ENCODE results near the gene MSMP. TPM values are rescaled to one million over a fixed set of nuclear protein-coding genes. Genes with fewer than 3 reads are reported as not detected.
A peak's percentile ranks its signal among the peaks of the same experiment; 100 is the strongest.

The MSMP gene
- total RNA-seq, 2 experiments from 2014 or later, result 2.3 to 4.1 TPM

GRCh38 chr9:35734096-35734495 is 20.0 kb downstream of the MSMP start:
- intact Hi-C loops (cut with micrococcal nuclease; ENCODE audit: unreplicated experiment), result loop anchor here (10.0 kb wide), 1 partner anchor 659 kb away; the partner anchor contains the start of genes FANCG and VCP
- peak overlapping the region; percentile 93 for H3K4me2 ChIP-seq (ENCODE audit: low read length)
- POLR2A ChIA-PET, result interaction anchor here (0.6 to 1.2 kb wide), 2 partner anchors 11 to 14 kb away, joined by 3 read pairs; no protein-coding TSS in a partner anchor

DNA sequence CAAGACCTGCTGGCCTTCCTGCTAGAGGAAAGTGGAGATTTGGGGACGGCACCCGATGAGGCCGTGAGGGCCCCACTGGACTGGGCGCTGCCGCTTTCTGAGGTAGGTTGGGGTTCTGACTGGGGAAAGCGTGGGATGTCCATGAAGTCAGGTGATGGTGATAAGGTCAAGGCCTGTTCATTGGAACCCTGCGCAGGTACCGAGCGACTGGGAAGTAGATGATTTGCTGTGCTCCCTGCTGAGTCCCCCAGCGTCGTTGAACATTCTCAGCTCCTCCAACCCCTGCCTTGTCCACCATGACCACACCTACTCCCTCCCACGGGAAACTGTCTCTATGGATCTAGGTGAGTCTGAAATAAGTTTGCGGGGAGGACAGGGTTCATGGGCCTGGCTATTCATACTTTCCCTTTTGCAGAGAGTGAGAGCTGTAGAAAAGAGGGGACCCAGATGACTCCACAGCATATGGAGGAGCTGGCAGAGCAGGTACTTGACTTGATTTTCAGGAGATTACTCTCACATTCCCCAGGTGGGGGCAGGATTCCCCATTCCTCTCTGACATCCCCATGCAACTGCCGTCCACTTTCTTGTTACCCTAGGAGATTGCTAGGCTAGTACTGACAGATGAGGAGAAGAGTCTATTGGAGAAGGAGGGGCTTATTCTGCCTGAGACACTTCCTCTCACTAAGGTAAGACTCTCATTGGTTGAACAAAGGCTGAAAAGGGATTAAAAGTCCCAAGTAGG is 21.1 kb downstream of the MSMP start:
- peak; percentile 47 for DNase-seq (ENCODE audit: low spot score)
- H3K4me3 ChIP-seq (ENCODE audit: low read depth, low read length, poor library complexity, severe bottlenecking), result peak overlapping the region; percentile 89
- H3K36me3 ChIP-seq (ENCODE audit: insufficient read depth, low read length), result peaks cover 33% of the 10 kb centered on the region; the same call in 1 of the 2 replicates
- intact Hi-C loops (cut with micrococcal nuclease; ENCODE audit: unreplicated experiment), result loop anchor here (1.0 to 10.0 kb wide), 6 partner anchors 24 to 658 kb away; partner anchors contain the start of genes FANCG, SPAG8 and VCP
- TF ChIP-seq, protein P1, sequence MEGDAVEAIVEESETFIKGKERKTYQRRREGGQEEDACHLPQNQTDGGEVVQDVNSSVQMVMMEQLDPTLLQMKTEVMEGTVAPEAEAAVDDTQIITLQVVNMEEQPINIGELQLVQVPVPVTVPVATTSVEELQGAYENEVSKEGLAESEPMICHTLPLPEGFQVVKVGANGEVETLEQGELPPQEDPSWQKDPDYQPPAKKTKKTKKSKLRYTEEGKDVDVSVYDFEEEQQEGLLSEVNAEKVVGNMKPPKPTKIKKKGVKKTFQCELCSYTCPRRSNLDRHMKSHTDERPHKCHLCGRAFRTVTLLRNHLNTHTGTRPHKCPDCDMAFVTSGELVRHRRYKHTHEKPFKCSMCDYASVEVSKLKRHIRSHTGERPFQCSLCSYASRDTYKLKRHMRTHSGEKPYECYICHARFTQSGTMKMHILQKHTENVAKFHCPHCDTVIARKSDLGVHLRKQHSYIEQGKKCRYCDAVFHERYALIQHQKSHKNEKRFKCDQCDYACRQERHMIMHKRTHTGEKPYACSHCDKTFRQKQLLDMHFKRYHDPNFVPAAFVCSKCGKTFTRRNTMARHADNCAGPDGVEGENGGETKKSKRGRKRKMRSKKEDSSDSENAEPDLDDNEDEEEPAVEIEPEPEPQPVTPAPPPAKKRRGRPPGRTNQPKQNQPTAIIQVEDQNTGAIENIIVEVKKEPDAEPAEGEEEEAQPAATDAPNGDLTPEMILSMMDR (conservative IDR thresholded peaks at IDR 0.05; ENCODE audit: low read length), result peak; percentile 56
- TF ChIP-seq EZH2phosphoT487 (IDR thresholded peaks at IDR 0.05; ENCODE audit: borderline replicate concordance, low read depth, low read length), result no peak
- POLR2A ChIA-PET, result interaction anchor here (0.6 to 3.9 kb wide), 12 partner anchors 10 to 647 kb away, joined by 3 to 38 read pairs (median 4); partner anchors contain the start of genes CCDC107, GBA2, RGP1 and RMRP
- H2AFZ ChIP-seq (ENCODE audit: low read length), result peak overlapping the region; percentile 81
- H3K79me2 ChIP-seq (ENCODE audit: insufficient read depth, low read depth, low read length), result peaks cover 38% of the 10 kb centered on the region
- peak overlapping the region; percentile 93 for H3K4me2 ChIP-seq (ENCODE audit: low read length)
- H3K9me3 ChIP-seq (ENCODE audit: low read length), result no peaks in the 10 kb centered on the region
- H4K20me1 ChIP-seq (ENCODE audit: insufficient read depth, low read length), result peaks cover 11% of the 10 kb centered on the region; the same call in 1 of the 2 replicates
- H3K4me1 ChIP-seq (ENCODE audit: insufficient read depth, low read length, poor library complexity, severe bottlenecking), result peaks cover 49% of the 10 kb centered on the region
- H3K9me2 ChIP-seq (ENCODE audit: insufficient read depth, low read length), result no peaks in the 10 kb centered on the region
- H3K27ac ChIP-seq (ENCODE audit: low read depth, low read length, poor library complexity, severe bottlenecking), result peak overlapping the region; percentile 77
- CTCF ChIA-PET (ENCODE audit: unreplicated experiment), result interaction anchor here (1.2 to 2.1 kb wide), 3 partner anchors 14 to 129 kb away, joined by 3 to 8 read pairs (median 3); no protein-coding TSS in a partner anchor
- TSS peak; percentile 90 for BruUV-seq (replicated peaks)

More at GRCh38 chr9:35734096-35734495, 20.0 kb downstream of the MSMP start:
- H3K9me2 ChIP-seq (ENCODE audit: insufficient read depth, low read length), result no peaks in the 10 kb centered on the region
- peaks cover 27% of the 10 kb centered on the region for H3K79me2 ChIP-seq (ENCODE audit: insufficient read depth, low read depth, low read length)
- H3K4me1 ChIP-seq (ENCODE audit: insufficient read depth, low read length, poor library complexity, severe bottlenecking), result peaks cover 38% of the 10 kb centered on the region
- H3K36me3 ChIP-seq (ENCODE audit: insufficient read depth, low read length), result peaks cover 43% of the 10 kb centered on the region; the same call in 1 of the 2 replicates
- no peaks in the 10 kb centered on the region for H3K9me3 ChIP-seq (ENCODE audit: low read length)
- CTCF ChIA-PET (ENCODE audit: unreplicated experiment), result interaction anchor here (0.6 kb wide), 1 partner anchor 37 kb away, joined by 3 read pairs; no protein-coding TSS in a partner anchor
- no peak overlapping the region for H2AFZ ChIP-seq (ENCODE audit: low read length)
- H4K20me1 ChIP-seq (ENCODE audit: insufficient read depth, low read length), result peaks cover 9% of the 10 kb centered on the region; the same call in 1 of the 2 replicates
- H3K4me3 ChIP-seq (ENCODE audit: low read depth, low read length, poor library complexity, severe bottlenecking), result no peak overlapping the region
- H3K27ac ChIP-seq (ENCODE audit: low read depth, low read length, poor library complexity, severe bottlenecking), result no peak overlapping the region
- TF ChIP-seq, protein P1 (conservative IDR thresholded peaks at IDR 0.05; ENCODE audit: low read length), result no peak
- no peak for TF ChIP-seq EZH2phosphoT487 (IDR thresholded peaks at IDR 0.05; ENCODE audit: borderline replicate concordance, low read depth, low read length)
- no peak for DNase-seq (ENCODE audit: low spot score)
- BruUV-seq (replicated peaks), result no TSS peak
